Testis (tissue), 2 donors: ENCODE data around the gene EIPR1.

Experiments used
- POLR2A ChIP-seq: fragments of 450-650 bp; IDR thresholded peaks from one replicate; pipeline ENCODE4 v1.6.1; 2017; ENCODE audit warnings: antibody characterized with exemption, mild to moderate bottlenecking, moderate library complexity
- TF ChIP-seq, protein P1 (sequence below), 3 experiments: fragments of 450-650 bp in 2 of 3; fragments of 200-600 bp in 1 of 3; sonication (generic) in 1 of 3; IDR thresholded peaks; one replicate each; pipeline ENCODE4 v1.5.1; 2016 to 2019; ENCODE audit warnings: antibody characterized with exemption in 3 of 3, mild to moderate bottlenecking in 2 of 3, moderate library complexity in 1 of 3

GRCh38 chr2:3392216-3392615 lies 14.6 kb upstream of the EIPR1 start:
- TF ChIP-seq, protein P1, sequence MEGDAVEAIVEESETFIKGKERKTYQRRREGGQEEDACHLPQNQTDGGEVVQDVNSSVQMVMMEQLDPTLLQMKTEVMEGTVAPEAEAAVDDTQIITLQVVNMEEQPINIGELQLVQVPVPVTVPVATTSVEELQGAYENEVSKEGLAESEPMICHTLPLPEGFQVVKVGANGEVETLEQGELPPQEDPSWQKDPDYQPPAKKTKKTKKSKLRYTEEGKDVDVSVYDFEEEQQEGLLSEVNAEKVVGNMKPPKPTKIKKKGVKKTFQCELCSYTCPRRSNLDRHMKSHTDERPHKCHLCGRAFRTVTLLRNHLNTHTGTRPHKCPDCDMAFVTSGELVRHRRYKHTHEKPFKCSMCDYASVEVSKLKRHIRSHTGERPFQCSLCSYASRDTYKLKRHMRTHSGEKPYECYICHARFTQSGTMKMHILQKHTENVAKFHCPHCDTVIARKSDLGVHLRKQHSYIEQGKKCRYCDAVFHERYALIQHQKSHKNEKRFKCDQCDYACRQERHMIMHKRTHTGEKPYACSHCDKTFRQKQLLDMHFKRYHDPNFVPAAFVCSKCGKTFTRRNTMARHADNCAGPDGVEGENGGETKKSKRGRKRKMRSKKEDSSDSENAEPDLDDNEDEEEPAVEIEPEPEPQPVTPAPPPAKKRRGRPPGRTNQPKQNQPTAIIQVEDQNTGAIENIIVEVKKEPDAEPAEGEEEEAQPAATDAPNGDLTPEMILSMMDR (IDR thresholded peaks at IDR 0.05): no peak
- no peak for TF ChIP-seq POLR2A
